Esophagus (tissue), 2 donors: Measurements from ENCODE around the gene SDR39U1. TPM values are rescaled to one million over a fixed set of nuclear protein-coding genes. Genes with fewer than 3 reads are reported as not detected.

Source experiments
- H3K27ac ChIP-seq, 2 donors: one replicate each; pipeline ENCODE4 v1.5.1; 2013; ENCODE audit warnings: low read depth in 2 of 2, mild to moderate bottlenecking in 2 of 2, inconsistent platforms in 1 of 2, low read length in 1 of 2, moderate library complexity in 1 of 2
- H3K27me3 ChIP-seq, 2 donors: one replicate each; pipeline ENCODE4 v1.6.1; 2013; ENCODE audit warnings: low read length in 2 of 2, control low read depth in 1 of 2, mild to moderate bottlenecking in 1 of 2; ENCODE audit not compliant: insufficient read depth in 2 of 2, control insufficient read depth in 1 of 2
- H3K36me3 ChIP-seq, 2 donors: one replicate each; pipeline ENCODE4 v1.6.1; 2013; ENCODE audit warnings: low read length in 1 of 2; ENCODE audit not compliant: control insufficient read depth in 2 of 2, insufficient read depth in 2 of 2
- H3K4me1 ChIP-seq, 2 donors: one replicate each; pipeline ENCODE4 v1.6.1; 2013; ENCODE audit warnings: low read length in 1 of 2; ENCODE audit not compliant: control insufficient read depth in 2 of 2, insufficient read depth in 2 of 2
- H3K4me3 ChIP-seq, 2 donors: one replicate each; pipeline ENCODE4 v1.5.1; 2013; ENCODE audit warnings: low read length in 2 of 2, mild to moderate bottlenecking in 2 of 2, low read depth in 1 of 2, moderate library complexity in 1 of 2
- H3K9me3 ChIP-seq, 2 donors: one replicate each; pipeline ENCODE4 v1.6.1; 2013; ENCODE audit warnings: mild to moderate bottlenecking in 2 of 2, low read depth in 1 of 2, low read length in 1 of 2, moderate library complexity in 1 of 2; ENCODE audit not compliant: control insufficient read depth in 2 of 2, insufficient read depth in 1 of 2
- WGBS, 2 donors: extraction: QIAGEN DNeasy Blood & Tissue Kit; methylation state at CpG; one replicate each; pipeline ENCODE4 v1.1.7; 2013; 5-methylcytosine and 5-hydroxymethylcytosine counted together
- polyA plus RNA-seq, 2 donors: library from polyadenylated mRNA; stranded (reverse); fragments of 200-250 nt; gene quantifications; one replicate each; pipeline ENCODE4 v1.2.3, GENCODE V29; 2013
- donor health status: healthy with polysubstance abuse.
- donor health status: Bipolar disorder and iron deficiency.

The SDR39U1 gene
- polyA plus RNA-seq, 2 donors = 38.1 to 39.8 TPM

GRCh38 chr14:24443053-24443665 is 583 bp upstream of the SDR39U1 start:
- Histone ChIP-seq H3K4me1 (peaks cover 0 to 2% of the 10 kb centered on the region in 2 donors), H3K27me3 (no peaks in the 10 kb centered on the region), H3K4me3 (peak overlapping the region; percentile 69 to 72), H3K9me3 (no peaks in the 10 kb centered on the region), H3K27ac (peak overlapping the region; percentile 100), H3K36me3 (peaks cover 0 to 17% of the 10 kb centered on the region in 2 donors)
- 2 to 7% methylated on average over 7 of the region's 7 CpGs for WGBS, 2 donors

GRCh38 chr14:24441904-24442239 is 704 bp downstream of the SDR39U1 start:
- no peaks in the 10 kb centered on the region for H3K9me3 ChIP-seq
- peaks cover 6 to 28% of the 10 kb centered on the region in 2 donors for H3K36me3 ChIP-seq
- peaks cover 0 to 2% of the 10 kb centered on the region in 2 donors for H3K4me1 ChIP-seq
- H3K27ac ChIP-seq = peak overlapping the region; percentile 100
- peak overlapping the region; percentile 69 to 72 for H3K4me3 ChIP-seq
- H3K27me3 ChIP-seq = no peaks in the 10 kb centered on the region
- 1 to 2% methylated on average over 11 to 12 of the region's 12 CpGs for WGBS, 2 donors

GRCh38 chr14:24441485-24441884 is 1.1 kb downstream of the SDR39U1 start:
- peaks cover 6 to 29% of the 10 kb centered on the region in 2 donors for H3K36me3 ChIP-seq
- peak overlapping the region; percentile 100 for H3K27ac ChIP-seq
- 45 to 60% methylated on average over 5 of the region's 5 CpGs for WGBS, 2 donors
- peaks cover 0 to 2% of the 10 kb centered on the region in 2 donors for H3K4me1 ChIP-seq
- no peaks in the 10 kb centered on the region for H3K9me3 ChIP-seq
- H3K4me3 ChIP-seq = peak overlapping the region in 1 of 2 donors; percentile 69
- no peaks in the 10 kb centered on the region for H3K27me3 ChIP-seq

- H3K27me3 ChIP-seq = no peaks in the 10 kb centered on the region
- peak overlapping the region in 1 of 2 donors; percentile 29 for H3K27ac ChIP-seq
- WGBS, 2 donors = 82 to 84% methylated on average over 8 of the region's 8 CpGs
- no peak overlapping the region for H3K4me3 ChIP-seq
- peaks cover 6 to 29% of the 10 kb centered on the region in 2 donors for H3K36me3 ChIP-seq
- H3K9me3 ChIP-seq = no peaks in the 10 kb centered on the region
- peaks cover 0 to 2% of the 10 kb centered on the region in 2 donors for H3K4me1 ChIP-seq
These were observed 1.8 kb downstream of the SDR39U1 start for GRCh38 chr14:24440606-24441399.

GRCh38 chr14:24439830-24440605 is 2.6 kb downstream of the SDR39U1 start:
- WGBS, 2 donors = 66 to 74% methylated on average over 15 of the region's 15 CpGs
- Histone ChIP-seq H3K9me3 (no peaks in the 10 kb centered on the region), H3K27me3 (no peaks in the 10 kb centered on the region), H3K4me3 (no peak overlapping the region), H3K36me3 (peaks cover 6 to 29% of the 10 kb centered on the region in 2 donors), H3K27ac (no peak overlapping the region), H3K4me1 (peaks cover 0 to 2% of the 10 kb centered on the region in 2 donors)

- H3K27ac ChIP-seq = no peak overlapping the region
- H3K9me3 ChIP-seq = no peaks in the 10 kb centered on the region
- whole genome bisulfite sequencing, 2 donors = 42 to 59% methylated on average over 1 of the region's 1 CpG
- no peak overlapping the region for H3K4me3 ChIP-seq
- H3K27me3 ChIP-seq = no peaks in the 10 kb centered on the region
- H3K4me1 ChIP-seq = peaks cover 0 to 2% of the 10 kb centered on the region in 2 donors
- H3K36me3 ChIP-seq = peaks cover 6 to 31% of the 10 kb centered on the region in 2 donors
These were observed 3.3 kb downstream of the SDR39U1 start for GRCh38 chr14:24439257-24439656.

- no peak overlapping the region for H3K27ac ChIP-seq
- no peaks in the 10 kb centered on the region for H3K9me3 ChIP-seq
- H3K36me3 ChIP-seq = peaks cover 6 to 33% of the 10 kb centered on the region in 2 donors
- H3K4me3 ChIP-seq = no peak overlapping the region
- peaks cover 0 to 2% of the 10 kb centered on the region in 2 donors for H3K4me1 ChIP-seq
- 62 to 67% methylated on average over 9 of the region's 9 CpGs for WGBS, 2 donors
- H3K27me3 ChIP-seq = no peaks in the 10 kb centered on the region
These were observed 4.1 kb downstream of the SDR39U1 start for GRCh38 chr14:24438223-24439097.

- peaks cover 0 to 2% of the 10 kb centered on the region in 2 donors for H3K4me1 ChIP-seq
- H3K36me3 ChIP-seq = peaks cover 9 to 38% of the 10 kb centered on the region in 2 donors
- H3K27ac ChIP-seq = peak overlapping the region; percentile 27 to 44
- H3K4me3 ChIP-seq = no peak overlapping the region
- no peaks in the 10 kb centered on the region for H3K27me3 ChIP-seq
- 63 to 71% methylated on average over 2 of the region's 2 CpGs for WGBS, 2 donors
- H3K9me3 ChIP-seq = no peaks in the 10 kb centered on the region
These were observed 4.9 kb downstream of the SDR39U1 start for GRCh38 chr14:24437736-24438067.
